ENCODE measurements around the gene TNS3. TPM values are rescaled to one million over a fixed set of nuclear protein-coding genes. Genes with fewer than 3 reads are reported as not detected.

Gene TNS3
- total and polyA plus RNA-seq, 9 of the 15 experiments (the other 6 are each of a cell fraction or from before 2014, with no cell fraction given): 0.20 TPM; not detected in 8

GRCh38 chr7:47625861-47626715 lies 44.2 kb upstream of the TNS3 start (continued):
- TF ChIP-seq MGA (IDR thresholded peaks at IDR 0.05): no peak
- no peak for TF ChIP-seq ARID3B (CRISPR knock-in tag; IDR thresholded peaks at IDR 0.05; ENCODE audit: borderline replicate concordance)
- TF ChIP-seq ZBTB26 (CRISPR knock-in tag; IDR thresholded peaks at IDR 0.05): no peak
- TF ChIP-seq ZBED1 (IDR thresholded peaks at IDR 0.05): no peak
- TF ChIP-seq BRF2 (IDR thresholded peaks at IDR 0.05; ENCODE audit: borderline replicate concordance, insufficient read depth, insufficient read length): no peak
- TF ChIP-seq MTF1 (CRISPR knock-in tag; IDR thresholded peaks at IDR 0.05; ENCODE audit: borderline replicate concordance): no peak
- TF ChIP-seq ZNF23 (CRISPR knock-in tag; IDR thresholded peaks at IDR 0.05): no peak
- no peak for TF ChIP-seq STAT5B (CRISPR knock-in tag; IDR thresholded peaks at IDR 0.05)
- TF ChIP-seq TBP (optimal IDR thresholded peaks at IDR 0.05; ENCODE audit: low read depth, low read length): no peak
- TF ChIP-seq NFIX (CRISPR knock-in tag; IDR thresholded peaks at IDR 0.05; ENCODE audit: low read depth): no peak
